HTR-8/SVneo (cell line): ENCODE measurements around the gene TMOD3.
"Not testable (repeated sequence)": the region's sequence is repeated elsewhere in the genome, so short reads cannot be mapped to it uniquely, and the experiment has no call there.

Experiments used
- DNase-seq: peaks from one replicate; pipeline ENCODE4 v3.0.0; 2011; ENCODE audit warnings: low spot score, mixed read lengths; ENCODE audit not compliant: insufficient read length
- FAIRE-seq: peaks from 2 replicates; lab custom pipeline; 2011; peaks lifted over from hg19 to GRCh38; lab: Jason Lieb, UNC

TMOD3 gene

DNA sequence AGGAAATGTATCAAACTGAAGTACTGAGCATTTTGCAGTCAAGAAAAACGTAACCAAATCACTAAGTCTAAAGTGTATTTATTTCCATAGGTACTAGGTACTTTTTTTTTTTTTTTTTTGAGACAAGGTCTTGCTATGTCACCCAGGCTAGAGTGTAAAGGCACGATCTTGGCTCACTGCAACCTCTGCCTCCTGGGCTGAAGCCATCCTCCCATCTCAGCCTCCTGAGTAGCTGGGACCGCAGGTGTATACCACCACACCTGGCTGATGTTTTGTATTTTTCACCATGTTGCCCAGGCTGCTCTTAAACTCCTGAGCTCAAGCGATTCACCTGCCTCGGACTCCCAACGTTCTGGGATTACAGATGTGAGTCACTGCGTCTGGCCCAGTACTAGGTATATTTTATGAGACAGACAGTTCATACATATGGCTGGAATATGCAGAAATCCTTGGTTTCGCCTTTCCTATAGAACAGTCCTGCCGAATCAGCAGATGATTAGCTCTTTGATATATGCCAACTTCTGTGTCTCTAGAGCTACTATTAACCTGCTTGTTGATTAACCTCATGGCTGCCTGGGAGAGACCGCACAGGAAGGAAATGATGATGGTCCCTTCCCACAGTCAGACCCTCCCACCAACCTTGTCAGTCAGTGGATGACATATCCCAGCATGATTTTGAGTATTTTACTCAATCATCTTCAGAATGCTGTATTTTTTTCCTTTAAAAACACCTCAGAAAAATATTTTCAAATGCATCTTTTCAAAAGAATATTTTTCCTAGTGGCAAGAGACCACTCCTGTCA lies 32.3 kb downstream of the TMOD3 start:
- no peak for FAIRE-seq
- DNase-seq, result no peak

DNA sequence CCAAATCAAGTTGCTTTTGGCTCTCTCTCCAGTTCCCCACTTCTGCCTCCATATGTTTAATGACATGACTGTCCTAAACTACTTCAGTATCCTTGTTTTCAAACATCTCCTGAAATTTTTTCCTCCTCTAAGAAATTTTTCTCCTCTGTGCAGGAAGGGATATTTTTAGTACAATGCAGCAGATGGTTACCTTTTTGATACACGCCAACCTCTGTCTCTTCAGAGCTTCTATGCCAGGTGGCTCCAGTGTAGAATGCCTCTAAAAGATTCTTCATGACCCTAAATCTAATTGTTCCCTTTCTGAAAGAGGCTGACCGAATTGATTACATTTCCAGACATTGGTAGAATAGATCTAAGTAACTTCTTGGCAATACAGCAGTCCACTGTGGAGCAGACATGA lies 33.7 kb downstream of the TMOD3 start:
- DNase-seq, result no peak
- no peak for FAIRE-seq

GRCh38 chr15:51864408-51865056 lies 35.1 kb downstream of the TMOD3 start:
- peak; percentile 9 for FAIRE-seq
- peak; percentile 25 for DNase-seq

DNA sequence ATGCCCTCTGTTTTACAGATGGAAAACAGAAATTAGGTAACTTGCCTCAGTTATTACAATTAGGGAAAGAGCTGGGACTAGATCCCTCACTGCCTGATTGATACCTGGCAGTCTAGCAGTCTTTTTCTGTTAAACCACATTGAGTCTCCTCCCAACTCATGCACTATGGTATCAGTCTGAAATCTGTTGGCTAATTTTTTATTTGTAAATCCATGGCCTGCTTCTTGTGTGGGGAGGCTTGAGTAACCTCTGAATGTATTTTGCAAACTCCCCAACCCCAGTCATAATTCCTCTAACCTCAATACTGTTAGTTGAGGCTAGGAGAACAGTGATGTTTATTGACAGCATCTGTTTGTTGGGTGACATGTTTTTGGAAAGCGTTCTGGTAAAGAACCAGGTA lies 35.9 kb downstream of the TMOD3 start:
- FAIRE-seq (no peak), DNase-seq (no peak)

- FAIRE-seq, result no peak
- DNase-seq, result no peak
These were observed 36.7 kb downstream of the TMOD3 start for GRCh38 chr15:51866161-51866560.

DNA sequence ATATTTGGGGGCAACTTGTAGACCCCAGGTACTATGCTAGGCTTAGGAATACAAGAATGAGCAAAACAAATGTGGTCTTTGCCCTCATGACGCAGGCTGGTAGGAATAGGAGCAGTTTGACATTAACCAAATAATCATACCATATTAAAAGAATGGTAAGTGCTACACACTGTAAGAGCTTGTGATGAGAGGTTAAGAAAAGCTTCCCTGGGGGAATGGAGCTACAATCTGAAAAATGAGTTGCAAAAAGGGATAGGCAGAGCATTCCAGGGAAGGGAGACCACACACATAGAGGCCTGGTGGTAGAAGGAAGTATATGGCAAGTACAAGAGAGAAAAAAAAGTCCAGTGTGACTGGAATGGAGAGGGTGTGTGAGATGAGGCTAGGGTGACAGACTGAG lies 37.3 kb downstream of the TMOD3 start:
- FAIRE-seq (no peak), DNase-seq (no peak)

- DNase-seq, result peak; percentile 46
- no peak for FAIRE-seq
These were observed 39.6 kb downstream of the TMOD3 start for GRCh38 chr15:51869060-51869421.

DNA sequence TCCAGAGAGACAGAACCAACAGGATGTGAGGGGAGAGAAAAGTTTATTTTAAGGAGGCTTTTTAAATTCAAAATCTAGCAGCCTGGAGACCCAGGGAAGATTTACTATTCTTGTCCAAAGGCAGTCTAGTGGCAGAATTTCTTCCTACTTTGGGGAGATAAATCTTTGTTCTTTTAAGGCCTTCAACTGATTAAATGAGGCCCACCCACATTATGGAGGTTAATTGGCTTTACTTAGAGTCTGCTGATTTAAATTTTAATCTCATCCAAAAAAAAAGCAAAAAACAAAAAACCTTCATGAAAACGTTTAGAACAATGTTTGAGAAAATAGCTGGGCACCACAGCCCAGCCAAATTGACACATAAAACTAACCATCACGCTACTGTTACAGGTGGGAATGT lies 41.3 kb downstream of the TMOD3 start:
- FAIRE-seq, result no peak
- no peak for DNase-seq

- peak; percentile 71 for DNase-seq
- peak; percentile 74 for FAIRE-seq
These were observed 45.5 kb downstream of the TMOD3 start for GRCh38 chr15:51874751-51875644.

DNA sequence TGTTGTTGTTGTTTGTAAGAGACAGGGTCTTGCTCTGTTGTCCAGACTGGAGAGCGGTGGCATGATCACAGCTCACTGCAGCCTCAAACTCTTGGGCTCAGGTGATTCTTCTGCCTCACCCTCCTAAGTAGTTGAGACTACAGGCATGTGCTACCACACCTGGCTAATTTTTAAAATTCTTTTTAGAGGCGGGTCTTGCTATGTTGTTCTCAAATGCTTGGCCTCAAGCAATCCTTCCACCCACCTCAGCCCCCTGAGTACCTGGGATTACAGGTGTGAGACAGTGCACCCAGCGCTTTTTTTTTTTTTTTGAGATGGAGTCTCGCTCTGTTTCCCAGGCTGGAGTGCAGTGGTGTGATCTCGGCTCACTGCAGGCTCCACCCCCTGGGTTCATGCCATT lies 46.7 kb downstream of the TMOD3 start:
- FAIRE-seq (no peak), DNase-seq (no peak)

GRCh38 chr15:51878446-51879386 lies 49.3 kb downstream of the TMOD3 start:
- DNase-seq, result no peak
- FAIRE-seq, result no peak

DNA sequence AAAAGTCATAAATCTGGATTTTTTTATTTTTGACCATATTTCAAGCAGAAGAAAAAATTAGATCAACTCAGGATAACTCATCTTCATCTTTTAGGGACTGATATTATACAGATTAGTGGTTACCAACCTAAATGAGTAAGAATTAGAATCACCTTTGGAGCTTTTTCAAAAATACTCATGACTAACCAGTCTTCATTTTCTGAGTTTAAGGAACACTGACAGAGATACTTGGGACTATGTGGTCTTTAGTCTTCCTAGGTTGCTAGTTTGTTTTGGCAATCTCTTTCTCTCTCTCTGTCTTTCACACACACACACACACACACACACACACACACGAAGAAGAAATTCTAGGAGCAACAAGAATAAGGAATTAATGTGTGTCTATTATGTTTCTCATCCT lies 50.1 kb downstream of the TMOD3 start:
- no peak for FAIRE-seq
- DNase-seq, result no peak

DNA sequence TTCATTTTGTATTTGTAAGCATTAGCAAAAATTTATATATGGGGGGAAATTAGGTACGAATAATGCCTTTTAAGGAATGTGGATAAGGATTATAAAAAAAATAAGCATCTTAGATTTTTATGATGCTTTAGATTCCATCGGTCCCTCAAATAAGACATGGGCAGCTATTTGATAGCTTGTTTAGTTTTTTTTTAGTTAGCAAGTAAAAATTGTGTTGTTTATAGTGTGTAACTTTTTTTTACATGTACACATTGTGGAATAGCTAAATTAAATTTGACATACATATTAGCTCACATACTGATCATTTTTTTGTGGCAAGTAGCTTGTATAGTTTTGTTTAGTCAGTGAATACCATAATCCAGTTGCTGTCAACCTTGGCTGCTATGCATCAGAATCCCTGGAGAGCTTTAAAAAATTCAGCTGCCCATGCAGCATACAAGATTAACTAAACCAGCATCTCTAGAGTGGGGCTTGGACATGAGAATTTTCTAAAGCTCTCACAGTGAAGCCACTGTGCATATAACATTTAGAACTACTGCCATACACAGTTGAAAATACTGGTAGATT lies 53.9 kb downstream of the TMOD3 start:
- FAIRE-seq, result no peak
- no peak for DNase-seq

GRCh38 chr15:51884041-51884440 lies 54.6 kb downstream of the TMOD3 start:
- FAIRE-seq (no peak), DNase-seq (no peak)

GRCh38 chr15:51884517-51885236 lies 55.2 kb downstream of the TMOD3 start:
- FAIRE-seq (no peak), DNase-seq (no peak)

DNA sequence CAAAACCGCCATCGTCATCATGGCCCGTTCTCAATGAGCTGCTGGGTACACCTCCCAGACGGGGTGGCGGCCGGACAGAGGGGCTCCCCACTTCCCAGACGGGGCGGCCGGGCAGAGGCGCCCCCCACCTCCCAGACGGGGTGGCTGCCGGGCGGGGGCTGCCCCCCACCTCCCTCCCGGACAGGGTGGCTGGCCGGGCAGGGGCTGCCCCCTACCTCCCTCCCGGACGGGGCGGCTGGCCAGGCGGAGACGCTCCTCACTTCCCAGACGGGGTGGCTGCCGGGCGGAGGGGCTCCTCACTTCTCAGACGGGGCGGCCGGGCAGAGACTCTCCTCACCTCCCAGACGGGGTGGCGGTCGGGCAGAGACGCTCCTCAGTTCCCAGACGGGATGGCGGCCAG lies 56.3 kb downstream of the TMOD3 start:
- not testable (repeated sequence) for DNase-seq, FAIRE-seq

- no peak for FAIRE-seq
These were observed 58.6 kb downstream of the TMOD3 start for GRCh38 chr15:51887887-51888592.

DNA sequence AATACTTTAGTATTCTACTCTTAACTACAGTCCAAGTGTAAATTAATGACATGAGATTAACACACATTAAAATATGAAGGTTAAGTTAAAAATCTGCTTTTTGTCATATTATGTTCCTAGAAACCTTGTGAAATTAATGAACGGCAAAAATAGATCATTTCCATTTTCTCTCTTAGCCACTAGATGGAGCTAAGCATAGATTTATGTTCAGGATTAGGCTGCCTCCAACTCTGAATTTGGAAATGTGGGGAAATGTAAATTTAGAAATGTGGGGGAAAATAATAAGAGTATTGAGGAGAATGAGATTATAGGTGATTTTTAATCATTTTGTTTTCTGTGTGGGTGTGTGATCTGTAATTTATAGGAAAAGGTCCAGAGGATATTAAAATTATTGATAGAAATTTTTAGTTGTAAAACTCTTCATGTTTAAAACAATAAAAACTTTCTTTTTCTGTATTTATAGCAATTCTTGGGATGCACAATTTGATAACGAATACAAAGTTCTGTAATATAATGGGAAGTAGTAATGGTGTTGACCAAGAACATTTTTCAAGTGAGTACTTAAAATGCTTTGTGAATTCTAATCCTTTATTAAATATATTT lies 59.2 kb downstream of the TMOD3 start:
- peak; percentile 31 for DNase-seq
- FAIRE-seq, result no peak

More at GRCh38 chr15:51887887-51888592, 58.6 kb downstream of the TMOD3 start:
- no peak for DNase-seq
